ENCODE results near the gene GLT8D1. TPM values are rescaled to one million over a fixed set of nuclear protein-coding genes. Genes with fewer than 3 reads are reported as not detected.

The GLT8D1 gene
- total RNA-seq, 1 donor from 2014 or later = 88.0 TPM

DNA sequence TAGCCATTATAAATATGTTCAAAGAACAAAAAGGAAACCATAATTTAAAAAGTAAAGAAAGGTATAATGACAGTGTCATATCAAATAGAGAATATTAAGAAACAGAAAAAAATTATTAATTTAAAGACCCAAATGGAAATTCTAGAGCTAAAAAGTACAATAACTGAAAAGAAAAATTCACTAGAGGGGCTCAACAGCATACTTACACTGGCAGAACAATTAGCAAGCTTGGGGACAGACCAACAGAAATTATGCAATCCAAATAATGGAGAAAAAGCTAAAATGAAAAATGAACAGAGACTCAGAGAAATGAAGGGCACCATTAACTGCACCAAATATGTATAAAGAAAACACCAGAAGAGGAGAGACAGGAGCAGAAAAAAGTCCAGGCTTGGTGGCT is 14.0 kb upstream of the GLT8D1 start:
- Histone ChIP-seq H3K4me1 (no peaks in the 10 kb centered on the region), H3K9ac (no peak overlapping the region), H3K27ac (no peak overlapping the region), H3K4me2 (no peak overlapping the region), H3K36me3 (no peaks in the 10 kb centered on the region), H4K20me1 (ENCODE audit: low read depth) (no peaks in the 10 kb centered on the region), H3K4me3 (no peak overlapping the region), H3K79me2 (ENCODE audit: low read depth) (no peaks in the 10 kb centered on the region), H2AFZ (replicated peaks) (no peak overlapping the region), H3K27me3 (no peaks in the 10 kb centered on the region), H3K9me3 (ENCODE audit: low read depth) (no peaks in the 10 kb centered on the region), H3F3A (ENCODE audit: low read depth) (peaks cover 19% of the 10 kb centered on the region)
- TF ChIP-seq CTCF (IDR thresholded peaks at IDR 0.05) (no peak), EZH2 (IDR thresholded peaks at IDR 0.05) (no peak), EZH2phosphoT487 (IDR thresholded peaks at IDR 0.05) (no peak)
- Mint-ChIP-seq H3K27ac (no peak overlapping the region), H3K9me3 (peaks cover 9% of the 10 kb centered on the region), H3K36me3 (peaks cover 38% of the 10 kb centered on the region), H3K4me1 (peaks cover 2% of the 10 kb centered on the region), H3K27me3 (ENCODE audit: insufficient read depth, low read depth) (peaks cover 4% of the 10 kb centered on the region), H3K4me3 (no peak overlapping the region)
- DNase-seq (ENCODE audit: low spot score) = no peak

GRCh38 chr3:52715714-52716305 is 10.2 kb upstream of the GLT8D1 start:
- no peak for DNase-seq (ENCODE audit: low spot score)
- H3K9ac ChIP-seq = no peak overlapping the region
- Mint-ChIP-seq H3K4me3 (no peak overlapping the region), H3K36me3 (peaks cover 34% of the 10 kb centered on the region), H3K27ac (no peak overlapping the region), H3K4me1 (peaks cover 2% of the 10 kb centered on the region), H3K27me3 (ENCODE audit: insufficient read depth, low read depth) (peaks cover 10% of the 10 kb centered on the region), H3K9me3 (peaks cover 8% of the 10 kb centered on the region)
- H4K20me1 ChIP-seq (ENCODE audit: low read depth) = no peaks in the 10 kb centered on the region
- no peak overlapping the region for H3K4me3 ChIP-seq
- H3K9me3 ChIP-seq (ENCODE audit: low read depth) = no peaks in the 10 kb centered on the region
- peaks cover 3% of the 10 kb centered on the region for H3K4me1 ChIP-seq
- TF ChIP-seq EZH2phosphoT487 (IDR thresholded peaks at IDR 0.05) = no peak
- TF ChIP-seq CTCF (IDR thresholded peaks at IDR 0.05) = no peak
- no peak for TF ChIP-seq EZH2 (IDR thresholded peaks at IDR 0.05)
- H3K4me2 ChIP-seq = peak overlapping the region; percentile 74
- peaks cover 8% of the 10 kb centered on the region for H3K36me3 ChIP-seq
- H3K27me3 ChIP-seq = no peaks in the 10 kb centered on the region
- no peak overlapping the region for H3K27ac ChIP-seq
- no peak overlapping the region for H2AFZ ChIP-seq (replicated peaks)
- H3K79me2 ChIP-seq (ENCODE audit: low read depth) = no peaks in the 10 kb centered on the region
- H3F3A ChIP-seq (ENCODE audit: low read depth) = peaks cover 45% of the 10 kb centered on the region

DNA sequence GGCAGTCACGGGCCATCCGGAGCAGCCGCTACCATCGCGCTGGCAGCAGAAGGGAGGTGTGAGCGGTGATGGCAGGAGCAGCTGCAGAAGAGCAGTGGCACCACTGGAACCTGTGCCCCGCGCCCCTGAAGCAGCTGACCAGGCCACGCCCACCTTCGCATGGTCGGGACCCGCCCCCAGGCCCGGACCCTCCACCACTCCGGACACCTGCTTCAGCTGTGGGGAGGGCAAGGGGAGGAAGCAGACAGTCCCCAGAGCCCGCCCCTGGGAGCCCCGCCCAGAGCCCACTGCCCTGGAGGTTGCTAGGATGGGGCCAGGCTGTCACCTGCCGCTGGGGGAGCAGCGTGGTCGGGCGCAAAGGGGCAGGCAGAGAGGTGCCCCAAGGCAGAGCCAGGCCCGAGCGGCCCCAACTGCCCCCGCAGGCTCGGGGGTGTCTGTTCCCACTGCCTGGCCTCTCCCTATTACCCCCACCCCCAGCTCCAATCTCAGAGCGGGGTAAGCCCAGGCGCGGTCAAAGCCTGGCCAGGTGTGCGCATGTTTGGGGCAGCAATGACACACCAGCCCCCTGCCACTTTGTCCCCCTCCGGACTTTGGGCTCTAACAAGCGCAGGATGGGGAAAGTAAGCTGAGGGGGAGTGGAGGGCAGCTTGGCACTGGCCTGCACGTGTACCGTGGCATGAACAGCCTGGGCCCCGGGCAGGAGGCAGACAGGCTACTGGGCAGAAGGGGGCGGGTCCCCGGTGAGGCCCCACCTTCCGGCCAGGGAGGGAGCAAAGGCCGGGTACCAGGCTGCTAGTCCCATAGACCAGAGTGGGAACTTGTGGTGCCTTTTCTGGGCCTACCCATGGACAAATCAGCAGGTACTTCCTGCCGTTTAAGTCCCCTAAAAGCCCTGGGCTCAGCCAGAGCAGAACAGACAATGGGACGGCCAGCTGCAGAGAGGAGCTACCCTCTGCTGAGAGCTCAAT is 9.0 kb upstream of the GLT8D1 start:
- Mint-ChIP-seq H3K36me3 (peaks cover 27% of the 10 kb centered on the region), H3K9me3 (peaks cover 2% of the 10 kb centered on the region), H3K27ac (no peak overlapping the region), H3K4me1 (peaks cover 2% of the 10 kb centered on the region), H3K4me3 (no peak overlapping the region), H3K27me3 (ENCODE audit: insufficient read depth, low read depth) (peaks cover 10% of the 10 kb centered on the region)
- Histone ChIP-seq H4K20me1 (ENCODE audit: low read depth) (no peaks in the 10 kb centered on the region), H3K9me3 (ENCODE audit: low read depth) (no peaks in the 10 kb centered on the region), H3K27me3 (no peaks in the 10 kb centered on the region), H2AFZ (replicated peaks) (no peak overlapping the region), H3K79me2 (ENCODE audit: low read depth) (no peaks in the 10 kb centered on the region), H3K4me3 (peak overlapping the region; percentile 42), H3K9ac (no peak overlapping the region), H3K27ac (no peak overlapping the region), H3K4me1 (peaks cover 3% of the 10 kb centered on the region), H3K4me2 (peak overlapping the region; percentile 74), H3K36me3 (peaks cover 8% of the 10 kb centered on the region), H3F3A (ENCODE audit: low read depth) (peaks cover 53% of the 10 kb centered on the region)
- TF ChIP-seq EZH2 (IDR thresholded peaks at IDR 0.05) = no peak
- TF ChIP-seq EZH2phosphoT487 (IDR thresholded peaks at IDR 0.05) = no peak
- TF ChIP-seq CTCF (IDR thresholded peaks at IDR 0.05) = no peak
- DNase-seq (ENCODE audit: low spot score) = peak; percentile 89

All from neural progenitor cell (in vitro differentiated cells).